Endothelial cell of hepatic sinusoid (primary cell): ENCODE measurements around the gene DISP1.

Experiments
- in situ Hi-C: cut with HindIII; loops from 2 replicates; pipeline ENCODE4 v1.10.0; 2017; ENCODE audit warnings: low sequenced_read_pairs

DISP1 gene, protein sequence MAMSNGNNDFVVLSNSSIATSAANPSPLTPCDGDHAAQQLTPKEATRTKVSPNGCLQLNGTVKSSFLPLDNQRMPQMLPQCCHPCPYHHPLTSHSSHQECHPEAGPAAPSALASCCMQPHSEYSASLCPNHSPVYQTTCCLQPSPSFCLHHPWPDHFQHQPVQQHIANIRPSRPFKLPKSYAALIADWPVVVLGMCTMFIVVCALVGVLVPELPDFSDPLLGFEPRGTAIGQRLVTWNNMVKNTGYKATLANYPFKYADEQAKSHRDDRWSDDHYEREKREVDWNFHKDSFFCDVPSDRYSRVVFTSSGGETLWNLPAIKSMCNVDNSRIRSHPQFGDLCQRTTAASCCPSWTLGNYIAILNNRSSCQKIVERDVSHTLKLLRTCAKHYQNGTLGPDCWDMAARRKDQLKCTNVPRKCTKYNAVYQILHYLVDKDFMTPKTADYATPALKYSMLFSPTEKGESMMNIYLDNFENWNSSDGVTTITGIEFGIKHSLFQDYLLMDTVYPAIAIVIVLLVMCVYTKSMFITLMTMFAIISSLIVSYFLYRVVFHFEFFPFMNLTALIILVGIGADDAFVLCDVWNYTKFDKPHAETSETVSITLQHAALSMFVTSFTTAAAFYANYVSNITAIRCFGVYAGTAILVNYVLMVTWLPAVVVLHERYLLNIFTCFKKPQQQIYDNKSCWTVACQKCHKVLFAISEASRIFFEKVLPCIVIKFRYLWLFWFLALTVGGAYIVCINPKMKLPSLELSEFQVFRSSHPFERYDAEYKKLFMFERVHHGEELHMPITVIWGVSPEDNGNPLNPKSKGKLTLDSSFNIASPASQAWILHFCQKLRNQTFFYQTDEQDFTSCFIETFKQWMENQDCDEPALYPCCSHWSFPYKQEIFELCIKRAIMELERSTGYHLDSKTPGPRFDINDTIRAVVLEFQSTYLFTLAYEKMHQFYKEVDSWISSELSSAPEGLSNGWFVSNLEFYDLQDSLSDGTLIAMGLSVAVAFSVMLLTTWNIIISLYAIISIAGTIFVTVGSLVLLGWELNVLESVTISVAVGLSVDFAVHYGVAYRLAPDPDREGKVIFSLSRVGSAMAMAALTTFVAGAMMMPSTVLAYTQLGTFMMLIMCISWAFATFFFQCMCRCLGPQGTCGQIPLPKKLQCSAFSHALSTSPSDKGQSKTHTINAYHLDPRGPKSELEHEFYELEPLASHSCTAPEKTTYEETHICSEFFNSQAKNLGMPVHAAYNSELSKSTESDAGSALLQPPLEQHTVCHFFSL (N-terminal part only)

DNA sequence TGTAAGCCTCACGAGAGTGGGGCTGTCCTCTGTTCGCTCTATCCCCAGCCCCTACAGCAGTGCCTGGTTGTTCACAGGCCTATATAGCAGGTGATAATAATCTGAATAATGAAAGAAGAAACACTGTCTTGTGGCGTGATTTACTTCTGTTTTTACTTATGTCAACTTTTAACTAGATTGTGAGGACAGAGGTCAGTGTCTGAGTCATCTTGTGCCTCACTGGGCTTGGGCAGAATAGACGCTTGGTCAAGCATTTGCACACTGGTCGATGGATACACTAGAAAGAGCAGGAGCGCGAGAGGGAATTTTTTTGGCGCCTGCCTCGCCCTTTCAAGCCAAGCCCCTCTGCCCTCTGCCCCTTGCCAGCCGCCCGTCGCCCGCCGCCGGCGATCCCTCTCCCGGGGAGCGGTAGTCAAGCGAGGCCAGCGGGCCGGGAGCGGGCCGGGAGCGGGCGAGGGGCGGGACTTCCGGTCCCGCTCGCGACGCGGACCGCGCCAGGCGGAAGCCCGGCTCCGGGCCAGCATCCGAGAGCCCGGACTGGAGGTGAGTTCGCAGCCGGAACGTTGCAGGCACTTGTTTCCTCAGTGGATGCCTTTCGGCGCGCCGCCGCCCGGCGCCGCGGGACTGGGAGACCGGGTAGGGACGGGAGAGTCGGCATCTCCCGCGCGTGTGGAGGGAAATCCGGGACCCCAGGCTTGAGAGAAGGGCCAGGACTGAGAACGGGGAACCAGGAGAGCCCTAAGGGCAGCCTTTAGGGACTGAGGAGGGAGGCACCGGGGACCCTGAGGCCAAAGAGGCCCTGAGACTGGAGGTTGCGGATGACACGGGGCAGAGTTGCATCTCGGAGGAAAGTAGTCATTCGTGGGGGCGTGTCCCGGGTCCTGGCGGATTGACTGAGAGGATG lies at the start of gene DISP1:
TSS of gene DISP1 (plus strand) at position 504 of the 904 bp plus-strand sequence. CDS start 127,785 bp downstream, outside the sequence.
- in situ Hi-C loops = no loop called here

DNA sequence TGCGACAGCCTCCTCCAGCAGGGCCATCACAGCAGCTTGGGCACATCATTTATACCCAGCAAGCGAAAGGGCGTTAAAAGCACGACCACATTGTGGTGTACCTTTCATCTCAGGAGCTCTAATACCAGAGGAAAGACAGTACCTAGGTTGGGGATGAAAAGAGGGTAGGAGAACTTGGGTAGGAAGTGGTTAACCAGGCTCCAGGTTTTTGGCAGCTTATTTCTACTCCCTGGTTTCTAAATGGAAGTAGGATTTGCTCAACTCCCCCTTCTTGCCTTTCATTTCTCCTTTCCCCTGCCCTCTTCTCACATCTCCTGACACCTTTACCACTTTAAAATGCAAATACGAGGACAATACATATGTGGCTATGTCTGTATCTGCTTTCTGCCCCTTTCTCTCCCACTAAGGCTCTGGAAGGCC lies 47.7 kb upstream of the DISP1 start:
- in situ Hi-C loops = no loop called here

DNA sequence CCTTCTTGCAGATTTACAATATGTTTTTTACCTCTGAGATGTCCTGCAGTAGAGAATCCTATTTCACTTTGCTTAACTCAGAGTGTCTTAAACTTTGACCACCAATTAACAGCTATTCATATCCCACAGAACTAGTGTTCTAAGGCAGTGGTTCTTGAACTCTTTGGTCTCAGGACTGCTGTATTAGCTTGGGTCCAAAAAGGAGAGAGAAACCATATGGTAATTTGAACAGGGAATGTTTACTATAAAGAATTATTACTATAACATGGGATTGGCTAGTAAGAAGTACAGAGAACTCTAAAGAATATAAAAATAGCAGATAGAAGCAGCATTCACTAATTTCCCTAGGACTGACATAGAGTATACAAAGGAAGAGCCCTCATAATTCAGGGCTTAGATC lies 46.2 kb upstream of the DISP1 start:
- in situ Hi-C loops = no loop called here

DNA sequence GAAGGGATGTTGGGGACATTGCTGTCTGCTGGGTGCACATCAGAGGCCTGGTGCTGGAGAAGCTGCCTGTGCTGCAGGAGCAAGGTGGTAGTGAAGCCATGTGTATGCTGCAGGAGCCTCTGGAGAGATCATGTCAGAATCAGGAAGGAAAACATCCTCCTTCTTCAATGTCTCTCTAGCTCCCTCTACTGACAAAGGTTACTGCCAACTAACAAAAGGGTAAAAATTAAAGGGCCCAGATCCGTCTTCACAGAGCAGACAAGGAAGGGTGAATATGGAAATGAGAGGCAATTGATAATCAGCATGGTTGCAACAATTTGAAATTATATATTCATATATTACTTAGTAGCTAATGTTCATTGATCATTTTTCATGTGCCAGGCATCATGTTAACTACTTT lies 45.7 kb upstream of the DISP1 start:
- in situ Hi-C loops = no loop called here

DNA sequence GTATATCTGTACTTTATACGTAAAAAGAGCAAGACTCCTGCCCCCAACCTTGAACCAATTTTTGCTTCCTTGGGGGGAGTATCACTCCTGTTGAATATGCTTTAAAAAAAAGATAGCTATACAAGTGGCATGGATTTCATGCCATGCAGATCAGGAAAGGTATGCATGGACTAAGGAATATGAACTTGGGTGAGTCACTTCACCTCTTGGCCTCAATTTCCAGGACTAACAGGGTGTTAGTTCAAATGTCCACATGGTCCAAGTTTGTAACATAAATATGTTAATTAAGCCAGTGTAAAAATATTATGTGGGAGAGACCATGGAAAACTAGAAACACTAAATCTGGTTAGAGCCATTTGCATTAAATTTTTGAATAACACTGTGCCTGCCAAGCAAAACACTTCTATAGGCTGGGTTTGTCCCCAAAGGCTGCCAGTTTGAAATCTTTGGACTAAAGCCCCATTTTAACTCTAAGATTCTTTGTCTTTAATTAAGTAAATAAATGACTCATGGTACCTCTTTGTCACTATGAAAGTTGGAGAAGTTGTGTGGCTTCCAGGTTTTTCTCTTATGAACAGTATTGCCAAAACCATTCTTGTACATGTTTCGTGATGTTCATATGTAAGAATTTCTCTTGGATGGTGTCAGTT lies 44.7 kb upstream of the DISP1 start:
- in situ Hi-C loops = no loop called here

DNA sequence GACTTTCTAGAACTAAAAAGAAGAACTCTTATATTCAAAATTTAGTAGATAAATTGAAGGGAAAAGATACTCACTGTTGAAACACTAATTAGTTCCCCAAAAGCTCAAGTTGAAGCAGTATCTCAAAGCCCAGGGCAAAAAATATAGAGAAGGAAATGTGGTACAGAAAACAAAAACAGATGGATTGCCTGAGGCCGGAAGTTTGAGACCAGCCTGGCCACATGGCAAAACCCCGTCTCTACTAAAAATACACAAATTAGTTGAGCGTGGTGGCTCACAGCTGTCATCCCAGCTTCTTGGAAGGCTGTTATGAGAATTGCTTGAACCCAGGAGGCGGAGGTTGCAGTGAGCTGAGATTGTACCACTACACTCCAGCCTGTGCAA lies 41.9 kb upstream of the DISP1 start:
- in situ Hi-C loops = no loop called here

DNA sequence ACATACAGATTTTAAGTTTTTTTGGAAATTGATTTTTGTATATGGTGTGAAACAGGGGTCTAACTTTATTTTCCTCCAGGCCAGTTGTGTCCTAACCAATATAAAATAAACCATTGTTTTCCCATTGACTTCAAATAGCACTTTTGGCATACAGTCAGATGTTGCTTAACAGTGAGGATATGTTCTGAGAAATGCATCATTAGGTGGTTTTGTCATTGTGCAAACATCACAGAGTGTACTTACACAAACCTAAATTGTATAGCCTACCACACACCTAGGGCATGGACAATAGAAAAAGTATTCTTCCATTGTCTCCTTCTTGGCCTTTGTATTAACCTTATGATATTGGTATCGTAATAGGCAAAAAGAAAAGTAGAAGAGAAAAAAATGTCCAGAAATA lies 37.4 kb upstream of the DISP1 start:
- in situ Hi-C loops = no loop called here

DNA sequence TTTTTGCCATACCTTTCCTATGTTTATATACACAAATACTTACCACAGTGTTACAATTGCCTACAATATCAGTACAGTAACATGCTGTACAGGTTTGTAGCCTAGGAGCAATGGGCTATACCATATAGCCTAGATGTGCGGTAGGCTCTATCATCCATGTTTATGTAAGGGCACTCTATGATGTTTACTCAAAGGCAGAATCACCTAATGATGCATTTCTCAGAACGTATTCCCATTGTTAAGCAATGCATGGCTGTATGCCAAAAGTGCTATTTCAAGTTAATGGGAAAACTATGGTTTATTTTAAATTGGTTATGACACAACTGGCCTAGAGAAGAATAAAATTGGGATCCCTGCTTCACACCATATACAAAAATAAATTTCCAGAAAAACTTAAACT lies 36.9 kb upstream of the DISP1 start:
- in situ Hi-C loops = no loop called here

DNA sequence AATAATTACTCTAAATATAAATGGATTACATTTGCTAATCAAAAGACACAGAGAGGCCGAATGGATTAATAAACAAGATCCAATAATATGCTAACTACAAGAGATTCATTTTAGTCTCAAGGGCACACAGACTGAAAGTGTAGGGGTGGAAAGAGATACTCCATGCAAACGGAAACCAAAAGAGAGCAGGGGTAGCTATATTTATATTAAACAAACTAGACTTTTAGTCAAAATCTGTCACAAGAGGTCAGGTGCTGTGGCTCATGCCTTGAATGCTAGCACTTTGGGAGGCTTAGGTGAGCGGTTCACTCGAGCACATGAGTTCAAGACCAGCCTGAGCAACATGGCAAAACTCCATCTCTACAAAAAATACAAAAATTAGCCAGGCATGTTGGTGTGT lies 33.6 kb upstream of the DISP1 start:
- in situ Hi-C loops = no loop called here

DNA sequence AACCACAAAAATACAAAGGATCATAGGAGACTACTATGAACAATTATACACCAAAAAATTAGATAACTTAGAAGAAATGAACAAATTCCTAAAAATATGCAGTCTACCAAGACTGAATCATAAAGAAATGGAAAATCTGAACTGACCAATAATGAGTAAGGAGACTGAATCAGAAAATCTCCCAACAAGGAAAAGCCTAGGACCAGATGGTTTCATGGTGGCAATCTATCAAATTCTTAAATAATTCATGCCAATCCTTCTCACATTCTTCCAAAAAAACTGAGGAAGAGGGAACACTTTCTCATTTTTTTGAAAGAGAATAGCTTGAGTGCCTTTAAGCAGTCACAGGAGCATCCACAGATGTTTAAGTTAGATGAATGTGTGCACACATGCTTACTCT lies 31.8 kb upstream of the DISP1 start:
- in situ Hi-C loops = no loop called here

DNA sequence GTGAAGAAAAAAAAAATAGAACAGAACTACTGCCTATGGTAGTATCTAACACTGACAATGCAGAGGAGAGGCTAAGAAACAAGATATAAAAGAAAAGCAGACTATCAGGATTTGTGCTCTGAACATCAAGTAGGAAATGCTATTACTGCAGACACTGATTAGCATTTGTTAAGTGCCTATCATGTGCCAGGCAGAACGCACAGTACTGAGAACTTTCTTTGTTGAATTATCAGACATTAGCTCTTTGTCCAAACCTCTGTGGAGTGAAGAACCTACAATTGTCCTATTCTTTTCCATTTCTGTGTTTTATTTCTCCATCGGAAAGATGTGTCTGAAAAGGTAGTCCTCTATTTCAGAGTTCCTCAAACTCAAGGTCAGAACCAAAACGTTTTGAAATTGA lies 30.5 kb upstream of the DISP1 start:
- in situ Hi-C loops = no loop called here

DNA sequence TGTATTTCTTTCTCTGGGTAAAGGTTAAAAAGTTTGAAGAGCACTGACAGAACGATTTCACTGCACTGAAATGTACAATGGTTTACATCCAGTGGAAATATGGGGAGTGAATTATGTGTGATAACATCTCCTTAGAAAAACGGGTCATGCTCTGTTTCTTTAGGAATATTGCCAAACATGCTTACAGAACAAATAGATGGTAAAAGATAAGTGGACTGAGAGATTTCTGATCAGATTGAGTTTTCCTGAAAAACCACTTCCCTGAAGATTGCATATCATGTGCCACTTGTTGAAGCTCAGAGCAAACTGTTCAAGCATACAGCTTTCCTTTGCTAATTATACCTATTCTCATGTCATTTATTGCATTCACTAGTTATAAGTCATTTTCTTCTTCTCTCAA lies 29.9 kb upstream of the DISP1 start:
- in situ Hi-C loops = loop anchor here (5.0 kb wide), 1 partner anchor 292 kb away; no protein-coding TSS in a partner anchor

DNA sequence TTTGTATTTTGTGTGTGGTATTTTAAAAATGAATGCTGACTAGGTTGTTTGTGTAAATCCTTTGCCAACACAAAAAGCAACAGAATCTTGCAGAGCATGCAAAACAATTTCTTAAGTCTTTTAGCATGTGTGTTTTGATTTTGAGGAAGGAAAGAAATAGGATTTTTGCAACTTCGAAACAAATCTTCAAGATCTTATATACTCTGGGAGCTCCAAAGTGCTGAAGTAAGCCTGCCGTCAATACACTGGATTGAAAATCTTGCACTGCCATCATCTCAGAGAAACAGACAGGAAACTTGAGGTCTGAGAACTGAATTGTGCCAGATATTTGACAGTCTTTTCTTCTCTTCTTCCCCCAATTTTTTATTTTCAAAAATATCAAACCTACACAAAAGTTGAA lies 29.3 kb upstream of the DISP1 start:
- in situ Hi-C loops = loop anchor here (5.0 kb wide), 1 partner anchor 292 kb away; no protein-coding TSS in a partner anchor

DNA sequence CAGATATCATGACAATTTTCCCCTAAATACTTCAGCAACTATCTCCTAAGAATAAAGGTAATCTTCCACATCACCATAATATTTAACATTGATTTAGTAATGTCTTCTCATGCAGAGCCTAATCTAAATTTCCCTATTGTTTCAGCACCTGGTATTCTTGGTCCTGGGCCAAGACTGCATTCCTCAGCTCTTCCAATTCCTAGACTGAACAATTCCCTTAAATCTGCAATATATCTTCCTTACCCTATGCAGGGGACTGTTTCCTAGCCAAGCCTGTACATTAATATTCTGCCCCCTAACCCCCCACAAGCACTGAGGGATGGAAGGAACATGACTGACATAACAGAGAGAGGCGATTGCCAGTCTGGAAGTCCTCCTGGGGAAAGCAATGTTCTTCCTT lies 28.7 kb upstream of the DISP1 start:
- in situ Hi-C loops = loop anchor here (5.0 kb wide), 1 partner anchor 291 kb away; no protein-coding TSS in a partner anchor

DNA sequence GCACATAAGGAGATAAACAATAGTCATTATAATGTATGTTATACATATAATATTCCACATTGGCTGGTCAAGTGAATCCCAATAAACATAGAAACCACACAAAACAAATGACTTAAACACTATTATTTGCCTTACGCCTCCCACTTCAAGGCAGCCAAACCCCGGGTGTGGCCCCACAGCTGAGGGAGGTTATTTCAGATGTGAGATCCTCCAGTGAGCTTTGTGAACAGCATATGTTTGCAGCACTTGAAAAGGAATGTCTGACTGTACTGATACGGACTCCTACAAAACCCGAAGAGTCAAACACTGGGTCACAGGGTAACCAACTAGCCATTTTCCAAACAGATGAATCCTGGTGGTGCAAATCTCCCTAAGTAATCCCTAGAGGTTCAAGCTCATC lies 27.1 kb upstream of the DISP1 start:
- in situ Hi-C loops = loop anchor here (5.0 kb wide), 1 partner anchor 290 kb away; no protein-coding TSS in a partner anchor

DNA sequence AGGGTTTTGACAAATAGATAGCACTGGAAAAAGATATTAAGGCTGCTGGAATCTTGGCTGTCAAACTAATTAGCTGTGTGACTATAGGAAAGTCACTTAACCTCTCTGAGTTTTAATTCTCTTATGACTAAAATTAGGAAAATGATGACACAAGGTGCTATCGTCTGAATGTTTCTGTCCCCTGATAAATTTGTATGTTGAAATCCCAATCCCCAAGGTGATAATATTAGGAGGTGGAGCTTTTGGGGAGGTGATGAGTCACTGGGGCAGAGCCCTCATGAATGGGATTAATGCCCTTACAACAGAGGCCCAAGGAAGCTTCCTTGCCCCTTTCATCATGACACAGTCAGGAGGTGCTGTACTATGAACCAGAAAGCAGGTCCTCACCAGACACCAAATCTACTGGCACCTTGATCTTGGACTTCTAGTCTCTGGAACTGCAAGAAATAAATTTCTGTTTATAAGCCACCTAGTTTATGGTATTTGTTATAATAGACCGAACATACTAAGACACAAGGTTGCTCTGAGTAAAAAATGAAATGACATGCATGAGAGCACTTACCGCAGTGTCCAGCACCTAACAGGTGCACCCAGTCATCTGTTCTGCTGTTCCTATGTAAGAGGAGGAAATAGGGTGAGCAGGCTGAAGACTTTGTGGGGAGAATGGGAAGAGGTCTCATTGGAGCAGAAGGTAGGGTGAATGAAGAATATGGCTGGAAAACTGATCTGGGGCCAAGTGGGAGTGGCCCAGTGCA lies 26.3 kb upstream of the DISP1 start:
- in situ Hi-C loops = loop anchor here (5.0 kb wide), 1 partner anchor 289 kb away; no protein-coding TSS in a partner anchor

DNA sequence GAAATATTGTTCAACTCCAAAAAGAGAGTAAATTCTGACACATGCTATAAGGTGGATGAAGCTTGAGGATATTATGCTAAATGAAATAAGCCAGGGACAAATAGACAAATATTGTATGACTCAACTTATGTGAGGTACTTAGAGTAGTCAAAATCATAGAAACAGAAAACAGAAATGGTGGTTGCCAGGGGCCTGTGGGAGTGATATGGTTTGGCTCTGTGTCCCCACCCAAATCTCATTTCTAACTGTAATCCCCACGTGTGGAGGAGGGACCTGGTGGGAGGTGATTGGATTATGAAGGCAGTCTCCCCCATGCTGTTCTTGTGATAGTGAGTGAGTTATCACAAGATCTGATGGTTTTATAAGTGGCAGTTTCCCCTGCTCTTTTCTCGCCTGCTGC lies 24.7 kb upstream of the DISP1 start:
- in situ Hi-C loops = loop anchor here (10.0 kb wide), 1 partner anchor 215 kb away; no protein-coding TSS in a partner anchor

DNA sequence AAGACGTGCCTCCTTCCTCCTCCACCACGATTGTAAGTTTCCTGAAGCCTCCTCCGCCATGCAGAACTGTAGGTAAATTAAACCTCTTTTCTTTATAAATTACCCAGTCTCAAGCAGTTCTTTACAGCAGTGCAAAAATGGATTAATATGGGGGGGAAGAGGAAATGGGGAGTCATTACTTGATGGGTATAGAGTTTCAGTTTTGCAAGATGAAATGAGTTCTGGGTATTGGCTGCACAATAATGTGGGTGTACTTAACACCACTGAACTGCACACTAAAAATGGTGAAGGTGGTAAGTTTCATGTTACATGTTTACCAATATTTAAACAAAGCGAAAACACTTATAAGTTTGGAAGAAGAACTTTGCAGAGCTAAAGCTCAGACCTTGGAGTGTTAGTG lies 24.3 kb upstream of the DISP1 start:
- in situ Hi-C loops = loop anchor here (10.0 kb wide), 1 partner anchor 214 kb away; no protein-coding TSS in a partner anchor
